ENCODE results near the gene DRD2. TPM values are rescaled to one million over a fixed set of nuclear protein-coding genes. Genes with fewer than 3 reads are reported as not detected.

Gene DRD2
- total and polyA plus RNA-seq, 2 experiments from 2014 or later: 0.59 to 0.67 TPM

GRCh38 chr11:113472471-113472870 is 2.7 kb downstream of the DRD2 start:
- Histone ChIP-seq H3K4me3 (no peak overlapping the region), H4K20me1 (ENCODE audit: insufficient read depth, poor library complexity, severe bottlenecking) (peaks cover 3% of the 10 kb centered on the region), H3K4me1 (ENCODE audit: insufficient read depth) (peaks cover 4% of the 10 kb centered on the region), H2AFZ (no peak overlapping the region), H3K79me2 (no peaks in the 10 kb centered on the region), H3K9me3 (ENCODE audit: low read depth) (no peaks in the 10 kb centered on the region), H3K27ac (no peak overlapping the region), H3K4me2 (no peak overlapping the region), H3K27me3 (peaks cover 44% of the 10 kb centered on the region), H3K36me3 (replicated peaks; ENCODE audit: insufficient read depth, low read depth) (no peaks in the 10 kb centered on the region), H3K9me2 (replicated peaks; ENCODE audit: insufficient read depth) (no peaks in the 10 kb centered on the region)
- no peak for DNase-seq (ENCODE audit: low spot score)
- TF ChIP-seq CTCF (IDR thresholded peaks at IDR 0.05; ENCODE audit: poor library complexity): no peak
- no peak for TF ChIP-seq EZH2 (IDR thresholded peaks at IDR 0.05; ENCODE audit: borderline replicate concordance)
- no peak for TF ChIP-seq EZH2phosphoT487 (IDR thresholded peaks at IDR 0.05; ENCODE audit: low read depth, severe bottlenecking, unreplicated experiment)
- 68% methylated on average over 1 of the region's 1 CpG for WGBS (ENCODE audit: low lambda C conversion rate, missing lambda C conversion rate)

GRCh38 chr11:113470233-113470632 is 5.0 kb downstream of the DRD2 start:
- Histone ChIP-seq H3K4me1 (ENCODE audit: insufficient read depth) (no peaks in the 10 kb centered on the region), H3K27me3 (peaks cover 23% of the 10 kb centered on the region), H3K27ac (no peak overlapping the region), H3K4me3 (no peak overlapping the region), H4K20me1 (ENCODE audit: insufficient read depth, poor library complexity, severe bottlenecking) (peaks cover 3% of the 10 kb centered on the region), H3K9me3 (ENCODE audit: low read depth) (no peaks in the 10 kb centered on the region), H3K79me2 (no peaks in the 10 kb centered on the region), H3K36me3 (replicated peaks; ENCODE audit: insufficient read depth, low read depth) (no peaks in the 10 kb centered on the region), H3K4me2 (no peak overlapping the region), H2AFZ (no peak overlapping the region), H3K9me2 (replicated peaks; ENCODE audit: insufficient read depth) (no peaks in the 10 kb centered on the region)
- DNase-seq (ENCODE audit: low spot score): no peak
- 46% methylated on average over 5 of the region's 5 CpGs for WGBS (ENCODE audit: low lambda C conversion rate, missing lambda C conversion rate)
- TF ChIP-seq EZH2 (IDR thresholded peaks at IDR 0.05; ENCODE audit: borderline replicate concordance): no peak
- no peak for TF ChIP-seq CTCF (IDR thresholded peaks at IDR 0.05; ENCODE audit: poor library complexity)
- no peak for TF ChIP-seq EZH2phosphoT487 (IDR thresholded peaks at IDR 0.05; ENCODE audit: low read depth, severe bottlenecking, unreplicated experiment)

- Histone ChIP-seq H3K4me3 (no peak overlapping the region), H3K4me1 (ENCODE audit: insufficient read depth) (no peaks in the 10 kb centered on the region), H2AFZ (no peak overlapping the region), H3K27ac (no peak overlapping the region), H3K4me2 (no peak overlapping the region), H3K9me2 (replicated peaks; ENCODE audit: insufficient read depth) (no peaks in the 10 kb centered on the region), H3K36me3 (replicated peaks; ENCODE audit: insufficient read depth, low read depth) (no peaks in the 10 kb centered on the region), H3K9me3 (ENCODE audit: low read depth) (no peaks in the 10 kb centered on the region), H4K20me1 (ENCODE audit: insufficient read depth, poor library complexity, severe bottlenecking) (no peaks in the 10 kb centered on the region), H3K79me2 (no peaks in the 10 kb centered on the region), H3K27me3 (peaks cover 15% of the 10 kb centered on the region)
- 62% methylated on average over 8 of the region's 8 CpGs for WGBS (ENCODE audit: low lambda C conversion rate, missing lambda C conversion rate)
- TF ChIP-seq EZH2phosphoT487 (IDR thresholded peaks at IDR 0.05; ENCODE audit: low read depth, severe bottlenecking, unreplicated experiment) (no peak), CTCF (IDR thresholded peaks at IDR 0.05; ENCODE audit: poor library complexity) (no peak), EZH2 (IDR thresholded peaks at IDR 0.05; ENCODE audit: borderline replicate concordance) (no peak)
- DNase-seq (ENCODE audit: low spot score): no peak
Observed at GRCh38 chr11:113468726-113469345, 6.4 kb downstream of the DRD2 start.
